DND-41 (cell line): ENCODE measurements around the gene PPP1R14D.

Source experiments
- ATAC-seq: fragments of 200-7000 bp; cut with Tn5 transposase; 3 replicates; pipeline ENCODE4 v1.9.1; 2021; ENCODE audit warnings: low read depth; ENCODE audit not compliant: insufficient read depth
- DNase-seq: peaks from one replicate; pipeline ENCODE4 v3.0.0-alpha.2; 2020
- H2AFZ ChIP-seq: 2 replicates; pipeline ENCODE4 v1.6.0; 2012; ENCODE audit warnings: low read depth, low read length
- H3K27ac ChIP-seq: 2 replicates; pipeline ENCODE4 v1.5.1; 2012; ENCODE audit warnings: low read length, inconsistent platforms
- H3K27me3 ChIP-seq: fragments of 200-600 bp; sonication (generic); 2 replicates; pipeline ENCODE4 v1.6.0; 2012; ENCODE audit warnings: low read length, mild to moderate bottlenecking, inconsistent platforms; ENCODE audit not compliant: insufficient read depth, poor library complexity
- H3K36me3 ChIP-seq: 2 replicates; pipeline ENCODE4 v1.5.1; 2012; ENCODE audit warnings: low read length, inconsistent platforms; ENCODE audit not compliant: insufficient read depth
- H3K4me1 ChIP-seq: 2 replicates; pipeline ENCODE4 v1.5.1; 2012; ENCODE audit warnings: mild to moderate bottlenecking, low read length; ENCODE audit not compliant: insufficient read depth
- H3K4me2 ChIP-seq: 2 replicates; pipeline ENCODE4 v1.6.0; 2012; ENCODE audit warnings: mild to moderate bottlenecking, moderate library complexity, low read length, inconsistent platforms; ENCODE audit not compliant: insufficient read depth
- H3K4me3 ChIP-seq, 2 experiments: fragments of 200-600 bp in 1 of 2; shearing (Covaris generic) in 1 of 2; 2 replicates each; pipeline ENCODE4 v1.5.1; 2012 to 2016; ENCODE audit warnings: inconsistent platforms in 2 of 2, low read length in 2 of 2, mild to moderate bottlenecking in 2 of 2, low read depth in 1 of 2, moderate library complexity in 1 of 2
- H3K79me2 ChIP-seq: 2 replicates; pipeline ENCODE4 v1.6.0; 2012; ENCODE audit warnings: low read length, inconsistent platforms; ENCODE audit not compliant: insufficient read depth
- H3K9ac ChIP-seq: 2 replicates; pipeline ENCODE4 v1.6.0; 2012; ENCODE audit warnings: low read depth, mild to moderate bottlenecking, inconsistent platforms, low read length, moderate library complexity
- H3K9me3 ChIP-seq: 2 replicates; pipeline ENCODE4 v1.5.1; 2012; ENCODE audit warnings: low read length, moderate library complexity, mild to moderate bottlenecking, inconsistent platforms; ENCODE audit not compliant: insufficient read depth, severe bottlenecking
- H4K20me1 ChIP-seq: 2 replicates; pipeline ENCODE4 v1.6.0; 2012; ENCODE audit warnings: low read length; ENCODE audit not compliant: insufficient read depth
- CTCF ChIP-seq: IDR thresholded peaks from 2 replicates; pipeline ENCODE4 v1.5.1; 2012; ENCODE audit warnings: borderline replicate concordance, low read length, moderate library complexity, mild to moderate bottlenecking; ENCODE audit not compliant: poor library complexity, severe bottlenecking; ENCODE audit errors: extremely low read depth
- EZH2 ChIP-seq: IDR thresholded peaks from 3 replicates; pipeline ENCODE4 v1.6.1; 2012; ENCODE audit warnings: borderline replicate concordance, low read depth, mild to moderate bottlenecking, moderate library complexity, low read length, inconsistent platforms; ENCODE audit not compliant: severe bottlenecking

PPP1R14D gene

DNA sequence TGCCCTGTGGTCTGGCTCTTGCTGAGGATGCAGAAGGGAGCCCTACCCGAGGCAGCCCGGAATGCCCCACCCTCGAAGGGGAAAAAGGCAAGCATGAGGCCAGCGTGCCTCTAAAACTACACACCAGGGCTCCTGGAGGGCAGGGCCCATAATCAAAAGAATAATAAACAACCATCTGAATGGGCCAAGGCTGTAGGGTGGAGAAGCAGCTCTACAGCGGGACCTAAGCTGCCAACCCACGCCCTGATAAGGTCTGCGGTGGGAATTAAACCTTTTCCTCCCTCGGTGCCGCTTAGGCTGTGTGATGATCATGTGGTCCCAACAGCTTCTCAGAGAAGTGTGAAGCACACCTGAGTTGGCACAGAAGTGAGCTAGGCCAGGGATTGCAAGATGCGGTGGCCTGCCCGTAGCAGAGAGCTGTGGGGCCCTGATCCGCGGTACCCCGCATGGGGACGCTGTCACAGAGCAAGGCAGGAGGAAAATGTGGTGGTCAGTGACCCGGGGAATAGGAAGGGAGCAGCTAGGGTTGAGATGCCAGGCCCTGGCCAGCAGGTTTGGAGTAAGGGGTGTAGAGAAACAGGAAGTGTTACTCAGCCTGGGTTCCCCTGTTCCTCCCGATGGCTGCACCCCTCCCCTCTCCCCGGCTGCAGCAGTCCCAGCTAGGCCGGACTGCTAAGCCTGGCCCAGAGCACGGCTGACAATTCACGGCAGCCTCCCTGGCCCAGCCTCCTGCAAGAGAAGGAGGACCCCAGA, 59.8 kb downstream of the PPP1R14D start:
- no peaks in the 10 kb centered on the region for H3K9me3 ChIP-seq
- TF ChIP-seq EZH2, result no peak
- no peak for TF ChIP-seq CTCF
- DNase-seq (no peak), ATAC-seq (no peak)
- peak overlapping the region in 1 of 2 experiments; percentile 45; a peak in 2 of 4 replicates for H3K4me3 ChIP-seq
- no peaks in the 10 kb centered on the region for H3K27me3 ChIP-seq
- H4K20me1 ChIP-seq, result peaks cover 8% of the 10 kb centered on the region
- peaks cover 37% of the 10 kb centered on the region for H3K4me1 ChIP-seq
- H2AFZ ChIP-seq, result peak overlapping the region; percentile 56
- H3K4me2 ChIP-seq, result peak overlapping the region; percentile 55
- peak overlapping the region; percentile 87 for H3K27ac ChIP-seq
- peak overlapping the region; percentile 49 for H3K9ac ChIP-seq
- no peaks in the 10 kb centered on the region for H3K79me2 ChIP-seq
- peaks cover 40% of the 10 kb centered on the region for H3K36me3 ChIP-seq

DNA sequence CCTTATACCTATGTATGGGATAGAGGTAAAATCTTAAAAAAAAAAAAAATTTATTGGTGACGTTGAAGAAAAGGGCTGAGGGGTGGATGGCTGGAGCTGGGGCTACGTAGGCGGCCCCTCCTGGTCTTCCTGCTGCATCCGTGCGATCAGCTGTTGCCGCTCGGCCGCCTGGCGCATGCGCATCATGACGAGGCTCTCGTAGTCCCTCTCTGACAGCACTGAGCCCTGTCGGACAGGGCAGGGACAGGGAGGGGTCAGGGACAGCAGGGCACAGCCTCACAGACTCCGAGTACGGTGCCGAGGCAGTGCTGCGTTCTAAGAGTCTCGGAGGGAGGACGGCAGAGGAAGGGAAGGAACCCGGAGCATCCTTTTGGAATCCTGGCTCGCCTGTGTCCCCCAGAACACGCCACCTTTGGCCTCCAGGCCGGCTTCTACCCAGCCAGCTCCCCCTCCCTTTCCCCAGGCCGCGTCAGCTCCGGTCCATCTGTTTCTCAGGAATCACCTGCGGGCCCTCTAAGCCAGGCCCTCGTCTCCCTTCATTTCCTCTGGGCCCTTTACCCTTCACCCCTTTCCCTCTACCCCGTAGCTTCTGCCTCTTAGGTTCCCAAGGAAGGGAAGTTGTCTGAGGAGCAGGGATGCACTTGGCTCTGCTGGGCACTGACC, 60.5 kb downstream of the PPP1R14D start:
- no peak overlapping the region for H2AFZ ChIP-seq

DNA sequence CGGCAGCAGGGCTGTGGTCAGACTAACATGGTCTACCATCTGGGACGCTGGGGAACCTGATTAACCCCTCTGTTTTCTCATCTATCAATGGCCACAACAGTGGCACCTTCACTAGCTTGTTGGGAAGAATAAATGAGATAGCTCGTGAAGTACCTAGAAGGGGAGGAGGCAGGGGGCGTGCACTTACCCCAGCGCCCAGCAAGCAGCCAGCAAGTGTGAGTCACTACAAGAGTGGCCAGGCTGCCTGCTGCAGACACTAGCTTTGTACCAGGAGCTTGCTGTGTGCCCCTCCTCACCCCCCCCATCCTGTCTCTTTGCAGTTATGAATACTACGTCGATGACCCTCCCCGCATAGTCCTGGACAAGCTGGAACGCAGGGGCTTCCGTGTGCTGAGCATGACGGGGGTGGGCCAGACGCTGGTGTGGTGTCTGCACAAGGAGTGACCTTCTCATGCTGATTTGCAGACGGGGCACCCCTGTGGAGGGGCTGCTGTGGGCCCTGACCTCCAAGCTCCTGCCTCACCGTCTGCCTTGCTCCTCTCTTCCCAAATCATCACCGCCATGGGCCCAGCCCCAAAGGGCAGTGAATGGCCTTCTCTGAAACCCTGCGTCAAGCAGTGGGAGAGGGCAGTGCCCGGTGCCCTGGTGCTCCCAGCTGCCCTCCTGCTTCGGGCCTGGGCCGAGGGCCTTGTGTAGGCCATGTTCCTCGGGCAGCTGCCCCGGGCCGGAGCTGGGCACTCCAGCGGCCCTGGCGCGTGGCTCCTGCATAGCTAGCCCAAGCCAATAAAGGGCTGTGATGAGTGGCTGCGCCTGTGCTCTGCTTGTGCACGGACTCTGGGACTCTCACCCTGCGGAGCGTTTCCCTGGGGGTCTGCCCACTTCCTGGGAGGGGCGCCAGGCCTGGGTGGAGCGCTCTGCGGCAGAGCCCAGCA, 61.3 kb downstream of the PPP1R14D start:
- H3K9ac ChIP-seq, result no peak overlapping the region
- H4K20me1 ChIP-seq, result peaks cover 8% of the 10 kb centered on the region
- no peak overlapping the region for H3K4me3 ChIP-seq
- H3K4me1 ChIP-seq, result peaks cover 37% of the 10 kb centered on the region
- ATAC-seq (no peak), DNase-seq (no peak)
- H3K27me3 ChIP-seq, result no peaks in the 10 kb centered on the region
- H3K79me2 ChIP-seq, result no peaks in the 10 kb centered on the region
- H3K9me3 ChIP-seq, result no peaks in the 10 kb centered on the region
- H3K4me2 ChIP-seq, result no peak overlapping the region
- no peak overlapping the region for H2AFZ ChIP-seq
- H3K27ac ChIP-seq, result no peak overlapping the region
- TF ChIP-seq CTCF (no peak), EZH2 (no peak)
- H3K36me3 ChIP-seq, result peaks cover 26% of the 10 kb centered on the region

More for the DNA sequence above, 60.5 kb downstream of the PPP1R14D start:
- Histone ChIP-seq H3K27ac (peak overlapping the region; percentile 87; the same call in 1 of the 2 replicates), H4K20me1 (peaks cover 8% of the 10 kb centered on the region), H3K4me2 (no peak overlapping the region), H3K4me1 (peaks cover 37% of the 10 kb centered on the region), H3K4me3 (no peak overlapping the region), H3K9ac (peak overlapping the region; percentile 49; the same call in 1 of the 2 replicates), H3K36me3 (peaks cover 33% of the 10 kb centered on the region), H3K79me2 (no peaks in the 10 kb centered on the region), H3K9me3 (no peaks in the 10 kb centered on the region), H3K27me3 (no peaks in the 10 kb centered on the region)
- ATAC-seq (no peak), DNase-seq (no peak)
- TF ChIP-seq EZH2 (no peak), CTCF (no peak)
